ENCODE measurements around the gene OR2AE1.

Gene OR2AE1

GRCh38 chr7:99844328-99844727 is 32.5 kb downstream of the OR2AE1 start:
- Histone ChIP-seq H3K18ac (ENCODE audit: low read length) (no peak overlapping the region), H3K14ac (ENCODE audit: low read length) (no peak overlapping the region), H3K27me3 (ENCODE audit: control insufficient read depth in 3 of 3, insufficient read depth in 3 of 3, low read depth in 1 of 3, low read length in 3 of 3) (peaks cover 0 to 16% (median 0%) of the 10 kb centered on the region in 3 experiments), H2BK5ac (ENCODE audit: low read length) (no peak overlapping the region), H3K4me1 (ENCODE audit: control insufficient read depth in 2 of 2, insufficient read depth in 1 of 2, low read depth in 1 of 2, low read length in 2 of 2) (no peaks in the 10 kb centered on the region), H4K91ac (ENCODE audit: low read depth, low read length, poor library complexity) (no peak overlapping the region), H3K36me3 (replicated peaks in 1 of 2; ENCODE audit: control insufficient read depth in 2 of 2, insufficient read depth in 2 of 2, low read length in 2 of 2) (no peaks in the 10 kb centered on the region), H3K27ac (replicated peaks; ENCODE audit: low read length) (no peak overlapping the region), H2BK12ac (ENCODE audit: low read length) (no peak overlapping the region), H2AK5ac (ENCODE audit: low read depth, low read length) (no peak overlapping the region), H3K4me2 (ENCODE audit: insufficient read depth, low read length, poor library complexity, severe bottlenecking) (no peak overlapping the region), H3K4ac (ENCODE audit: low read length) (no peak overlapping the region), H2BK120ac (ENCODE audit: low read depth, low read length) (no peak overlapping the region), H3K9ac (ENCODE audit: low read depth, low read length, poor library complexity) (no peak overlapping the region), H4K8ac (ENCODE audit: low read depth, low read length) (no peak overlapping the region), H3K9me3 (replicated peaks in 1 of 2; ENCODE audit: control insufficient read depth in 2 of 2, insufficient read depth in 1 of 2, low read depth in 1 of 2, low read length in 2 of 2) (no peaks in the 10 kb centered on the region), H3K79me1 (ENCODE audit: low read depth, low read length) (no peaks in the 10 kb centered on the region), H3K23ac (ENCODE audit: low read depth, low read length, poor library complexity) (no peak overlapping the region), H2AFZ (ENCODE audit: low read length) (no peak overlapping the region), H2BK15ac (ENCODE audit: low read length) (no peak overlapping the region), H3K4me3 (ENCODE audit: low read length in 2 of 2) (no peak overlapping the region)
- no peak for DNase-seq (ENCODE audit: low spot score)
- WGBS, 2 donors (ENCODE audit: extremely low coverage in 2 of 2, insufficient read length in 2 of 2, insufficient replicate concordance in 1 of 2), result no CpG with 5 or more reads among the region's 1 CpG

- Histone ChIP-seq H3K4me3 (ENCODE audit: low read length in 2 of 2) (no peak overlapping the region), H3K4me1 (ENCODE audit: control insufficient read depth in 2 of 2, insufficient read depth in 1 of 2, low read depth in 1 of 2, low read length in 2 of 2) (no peaks in the 10 kb centered on the region), H3K27ac (replicated peaks; ENCODE audit: low read length) (no peak overlapping the region), H2BK12ac (ENCODE audit: low read length) (no peak overlapping the region), H4K91ac (ENCODE audit: low read depth, low read length, poor library complexity) (no peak overlapping the region), H3K27me3 (ENCODE audit: control insufficient read depth in 3 of 3, insufficient read depth in 3 of 3, low read depth in 1 of 3, low read length in 3 of 3) (peaks cover 0 to 20% (median 0%) of the 10 kb centered on the region in 3 experiments), H3K14ac (ENCODE audit: low read length) (no peak overlapping the region), H3K4ac (ENCODE audit: low read length) (no peak overlapping the region), H3K79me1 (ENCODE audit: low read depth, low read length) (no peaks in the 10 kb centered on the region), H3K36me3 (replicated peaks in 1 of 2; ENCODE audit: control insufficient read depth in 2 of 2, insufficient read depth in 2 of 2, low read length in 2 of 2) (no peaks in the 10 kb centered on the region), H3K18ac (ENCODE audit: low read length) (no peak overlapping the region), H3K23ac (ENCODE audit: low read depth, low read length, poor library complexity) (no peak overlapping the region), H3K9me3 (replicated peaks in 1 of 2; ENCODE audit: control insufficient read depth in 2 of 2, insufficient read depth in 1 of 2, low read depth in 1 of 2, low read length in 2 of 2) (no peaks in the 10 kb centered on the region), H2BK120ac (ENCODE audit: low read depth, low read length) (no peak overlapping the region), H2BK5ac (ENCODE audit: low read length) (no peak overlapping the region), H2AFZ (ENCODE audit: low read length) (no peak overlapping the region), H2AK5ac (ENCODE audit: low read depth, low read length) (no peak overlapping the region), H3K9ac (ENCODE audit: low read depth, low read length, poor library complexity) (no peak overlapping the region), H3K4me2 (ENCODE audit: insufficient read depth, low read length, poor library complexity, severe bottlenecking) (no peak overlapping the region), H4K8ac (ENCODE audit: low read depth, low read length) (no peak overlapping the region), H2BK15ac (ENCODE audit: low read length) (no peak overlapping the region)
- no CpG with 5 or more reads among the region's 4 CpGs for WGBS, 2 donors (ENCODE audit: extremely low coverage in 2 of 2, insufficient read length in 2 of 2, insufficient replicate concordance in 1 of 2)
- no peak for DNase-seq (ENCODE audit: low spot score)
Observed at GRCh38 chr7:99843808-99844207, 33.0 kb downstream of the OR2AE1 start.

- Histone ChIP-seq H2AFZ (ENCODE audit: low read length) (no peak overlapping the region), H3K23ac (ENCODE audit: low read depth, low read length, poor library complexity) (no peak overlapping the region), H4K91ac (ENCODE audit: low read depth, low read length, poor library complexity) (no peak overlapping the region), H3K27ac (replicated peaks; ENCODE audit: low read length) (no peak overlapping the region), H3K18ac (ENCODE audit: low read length) (no peak overlapping the region), H3K9ac (ENCODE audit: low read depth, low read length, poor library complexity) (no peak overlapping the region), H3K4ac (ENCODE audit: low read length) (no peak overlapping the region), H3K4me1 (ENCODE audit: control insufficient read depth in 2 of 2, insufficient read depth in 1 of 2, low read depth in 1 of 2, low read length in 2 of 2) (no peaks in the 10 kb centered on the region), H2BK15ac (ENCODE audit: low read length) (no peak overlapping the region), H2BK12ac (ENCODE audit: low read length) (no peak overlapping the region), H3K36me3 (replicated peaks in 1 of 2; ENCODE audit: control insufficient read depth in 2 of 2, insufficient read depth in 2 of 2, low read length in 2 of 2) (no peaks in the 10 kb centered on the region), H3K27me3 (ENCODE audit: control insufficient read depth in 3 of 3, insufficient read depth in 3 of 3, low read depth in 1 of 3, low read length in 3 of 3) (peaks cover 0 to 20% (median 0%) of the 10 kb centered on the region in 3 experiments), H3K9me3 (replicated peaks in 1 of 2; ENCODE audit: control insufficient read depth in 2 of 2, insufficient read depth in 1 of 2, low read depth in 1 of 2, low read length in 2 of 2) (no peaks in the 10 kb centered on the region), H2BK120ac (ENCODE audit: low read depth, low read length) (no peak overlapping the region), H3K14ac (ENCODE audit: low read length) (no peak overlapping the region), H2AK5ac (ENCODE audit: low read depth, low read length) (no peak overlapping the region), H3K4me2 (ENCODE audit: insufficient read depth, low read length, poor library complexity, severe bottlenecking) (no peak overlapping the region), H3K4me3 (ENCODE audit: low read length in 2 of 2) (no peak overlapping the region), H2BK5ac (ENCODE audit: low read length) (no peak overlapping the region), H3K79me1 (ENCODE audit: low read depth, low read length) (no peaks in the 10 kb centered on the region), H4K8ac (ENCODE audit: low read depth, low read length) (no peak overlapping the region)
- DNase-seq (ENCODE audit: low spot score), result no peak
- WGBS, 2 donors (ENCODE audit: extremely low coverage in 2 of 2, insufficient read length in 2 of 2, insufficient replicate concordance in 1 of 2), result no CpG with 5 or more reads among the region's 2 CpGs
Observed at GRCh38 chr7:99842926-99843325, 33.9 kb downstream of the OR2AE1 start.

- WGBS, 2 donors (ENCODE audit: extremely low coverage in 2 of 2, insufficient read length in 2 of 2, insufficient replicate concordance in 1 of 2), result no CpG with 5 or more reads among the region's 3 CpGs
- no peak overlapping the region for H2BK120ac ChIP-seq (ENCODE audit: low read depth, low read length)
- no peaks in the 10 kb centered on the region for H3K36me3 ChIP-seq (replicated peaks in 1 of 2; ENCODE audit: control insufficient read depth in 2 of 2, insufficient read depth in 2 of 2, low read length in 2 of 2)
- H3K27ac ChIP-seq (replicated peaks; ENCODE audit: low read length), result no peak overlapping the region
- no peak overlapping the region for H3K9ac ChIP-seq (ENCODE audit: low read depth, low read length, poor library complexity)
- H3K23ac ChIP-seq (ENCODE audit: low read depth, low read length, poor library complexity), result no peak overlapping the region
- no peak overlapping the region for H4K8ac ChIP-seq (ENCODE audit: low read depth, low read length)
- H3K4me2 ChIP-seq (ENCODE audit: insufficient read depth, low read length, poor library complexity, severe bottlenecking), result no peak overlapping the region
- no peaks in the 10 kb centered on the region for H3K4me1 ChIP-seq (ENCODE audit: control insufficient read depth in 2 of 2, insufficient read depth in 1 of 2, low read depth in 1 of 2, low read length in 2 of 2)
- no peak overlapping the region for H3K18ac ChIP-seq (ENCODE audit: low read length)
- peaks cover 0 to 25% (median 0%) of the 10 kb centered on the region in 3 experiments for H3K27me3 ChIP-seq (ENCODE audit: control insufficient read depth in 3 of 3, insufficient read depth in 3 of 3, low read depth in 1 of 3, low read length in 3 of 3)
- no peaks in the 10 kb centered on the region for H3K79me1 ChIP-seq (ENCODE audit: low read depth, low read length)
- no peak overlapping the region for H2BK15ac ChIP-seq (ENCODE audit: low read length)
- H2AK5ac ChIP-seq (ENCODE audit: low read depth, low read length), result no peak overlapping the region
- no peak overlapping the region for H4K91ac ChIP-seq (ENCODE audit: low read depth, low read length, poor library complexity)
- no peak overlapping the region for H2AFZ ChIP-seq (ENCODE audit: low read length)
- no peak overlapping the region for H3K4me3 ChIP-seq (ENCODE audit: low read length in 2 of 2)
- no peak overlapping the region for H2BK5ac ChIP-seq (ENCODE audit: low read length)
- no peak overlapping the region for H3K14ac ChIP-seq (ENCODE audit: low read length)
- H3K9me3 ChIP-seq (replicated peaks in 1 of 2; ENCODE audit: control insufficient read depth in 2 of 2, insufficient read depth in 1 of 2, low read depth in 1 of 2, low read length in 2 of 2), result no peaks in the 10 kb centered on the region
- no peak overlapping the region for H3K4ac ChIP-seq (ENCODE audit: low read length)
- no peak overlapping the region for H2BK12ac ChIP-seq (ENCODE audit: low read length)
- DNase-seq (ENCODE audit: low spot score), result no peak
Observed at GRCh38 chr7:99840136-99840869, 36.5 kb downstream of the OR2AE1 start.

Data from neuronal stem cell (in vitro differentiated cells).